Natural killer cell (primary cell): Measurements from ENCODE around the gene BIRC2. TPM values are rescaled to one million over a fixed set of nuclear protein-coding genes. Genes with fewer than 3 reads are reported as not detected.

Experiments used
- ATAC-seq, 3 donors: fragments of 150-1000 bp in 2 of 3; fragments of 200-7000 bp in 1 of 3; cut with Tn5 transposase; 1 replicate in 1 of 3; 2 replicates in 2 of 3; pipeline ENCODE4 v1.10.0; 2021; ENCODE audit warnings: mild to moderate bottlenecking in 2 of 3, moderate library complexity in 2 of 3
- DNase-seq, 2 donors: peaks; one replicate each; pipeline versions ENCODE4 v3.0.0 to v3.0.0-alpha.2; 2013 to 2021; ENCODE audit warnings: mixed read lengths in 1 of 2
- H3K27ac ChIP-seq: one replicate; pipeline ENCODE4 v1.5.1; 2013; ENCODE audit warnings: mild to moderate bottlenecking, low read length
- H3K27me3 ChIP-seq: one replicate; pipeline ENCODE4 v1.6.1; 2013; ENCODE audit warnings: low read length; ENCODE audit not compliant: control insufficient read depth, insufficient read depth
- H3K36me3 ChIP-seq: one replicate; pipeline ENCODE4 v1.6.1; 2013; ENCODE audit warnings: low read length; ENCODE audit not compliant: control insufficient read depth, insufficient read depth
- H3K4me1 ChIP-seq: one replicate; pipeline ENCODE4 v1.6.1; 2013; ENCODE audit warnings: low read length; ENCODE audit not compliant: control insufficient read depth, insufficient read depth
- H3K4me3 ChIP-seq: one replicate; pipeline ENCODE4 v1.5.1; 2013; ENCODE audit warnings: low read length
- H3K9me3 ChIP-seq: one replicate; pipeline ENCODE4 v1.6.1; 2013; ENCODE audit warnings: low read length; ENCODE audit not compliant: control insufficient read depth, insufficient read depth
- H3K27ac Mint-ChIP-seq, 2 donors: one replicate each; pipeline ENCODE4 v1.8.0; 2022; ENCODE audit warnings: mild to moderate bottlenecking in 2 of 2, mixed read lengths in 2 of 2, moderate library complexity in 1 of 2
- H3K27me3 Mint-ChIP-seq, 2 donors: one replicate each; pipeline ENCODE4 v1.8.0; 2022; ENCODE audit warnings: low read depth in 2 of 2, mixed read lengths in 2 of 2
- H3K36me3 Mint-ChIP-seq: one replicate; pipeline ENCODE4 v1.8.0; 2022; ENCODE audit warnings: mixed read lengths
- H3K4me1 Mint-ChIP-seq, 2 donors: one replicate each; pipeline ENCODE4 v1.8.0; 2022; ENCODE audit warnings: mixed read lengths in 2 of 2
- H3K4me3 Mint-ChIP-seq: one replicate; pipeline ENCODE4 v1.8.0; 2022; ENCODE audit warnings: mild to moderate bottlenecking, moderate library complexity, mixed read lengths
- H3K9me3 Mint-ChIP-seq, 2 donors: one replicate each; pipeline ENCODE4 v1.8.0; 2022; ENCODE audit warnings: mixed read lengths in 2 of 2
- WGBS: methylation state at CpG from one replicate; pipeline ENCODE4 v1.1.7; 2013; ENCODE audit warnings: missing lambda C conversion rate; ENCODE audit not compliant: insufficient coverage; 5-methylcytosine and 5-hydroxymethylcytosine counted together
- intact Hi-C: fragments of 100-400 bp; cut with micrococcal nuclease; formaldehyde crosslinking; loops from one replicate; pipeline ENCODE4 v1.14.2; 2022
- total RNA-seq, 4 donors: library from RNA; stranded (reverse); fragments of 120-200 nt in 1 of 4; gene quantifications; one replicate each; pipeline versions ENCODE4 v1.2.3 to v1.2.4, GENCODE V29; 2013 to 2022
- TF ChIP-seq, protein P1 (sequence below): fragments of 200-600 bp; IDR thresholded peaks from one replicate; pipeline ENCODE4 v1.8.0; 2022; ENCODE audit warnings: antibody characterized with exemption

Gene BIRC2
- total RNA-seq, 3 donors from 2014 or later (not counting 1 experiment from before 2014, with no cell fraction given) = 92.2 to 146 (median 111) TPM

- intact Hi-C loops = no loop called here
- H3K4me3 ChIP-seq = no peak overlapping the region
- no peak overlapping the region for H3K27ac ChIP-seq
- peaks cover 29% of the 10 kb centered on the region for H3K36me3 ChIP-seq
- peaks cover 24% of the 10 kb centered on the region for H3K4me1 ChIP-seq
- H3K27ac Mint-ChIP-seq = no peak overlapping the region
- no peaks in the 10 kb centered on the region for H3K9me3 ChIP-seq
- no peaks in the 10 kb centered on the region for H3K9me3 Mint-ChIP-seq
- no peak for DNase-seq
- no peaks in the 10 kb centered on the region for H3K27me3 Mint-ChIP-seq
- peaks cover 24 to 35% of the 10 kb centered on the region in 2 donors for H3K4me1 Mint-ChIP-seq
- H3K4me3 Mint-ChIP-seq = no peak overlapping the region
- no CpG with 5 or more reads among the region's 1 CpG for WGBS
- H3K27me3 ChIP-seq = no peaks in the 10 kb centered on the region
- H3K36me3 Mint-ChIP-seq = no peaks in the 10 kb centered on the region
- TF ChIP-seq, protein P1, sequence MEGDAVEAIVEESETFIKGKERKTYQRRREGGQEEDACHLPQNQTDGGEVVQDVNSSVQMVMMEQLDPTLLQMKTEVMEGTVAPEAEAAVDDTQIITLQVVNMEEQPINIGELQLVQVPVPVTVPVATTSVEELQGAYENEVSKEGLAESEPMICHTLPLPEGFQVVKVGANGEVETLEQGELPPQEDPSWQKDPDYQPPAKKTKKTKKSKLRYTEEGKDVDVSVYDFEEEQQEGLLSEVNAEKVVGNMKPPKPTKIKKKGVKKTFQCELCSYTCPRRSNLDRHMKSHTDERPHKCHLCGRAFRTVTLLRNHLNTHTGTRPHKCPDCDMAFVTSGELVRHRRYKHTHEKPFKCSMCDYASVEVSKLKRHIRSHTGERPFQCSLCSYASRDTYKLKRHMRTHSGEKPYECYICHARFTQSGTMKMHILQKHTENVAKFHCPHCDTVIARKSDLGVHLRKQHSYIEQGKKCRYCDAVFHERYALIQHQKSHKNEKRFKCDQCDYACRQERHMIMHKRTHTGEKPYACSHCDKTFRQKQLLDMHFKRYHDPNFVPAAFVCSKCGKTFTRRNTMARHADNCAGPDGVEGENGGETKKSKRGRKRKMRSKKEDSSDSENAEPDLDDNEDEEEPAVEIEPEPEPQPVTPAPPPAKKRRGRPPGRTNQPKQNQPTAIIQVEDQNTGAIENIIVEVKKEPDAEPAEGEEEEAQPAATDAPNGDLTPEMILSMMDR = no peak
- no peak for ATAC-seq
Measured at GRCh38 chr11:102323542-102324251, 23.3 kb upstream of the BIRC2 start.

- no peak overlapping the region for H3K4me3 Mint-ChIP-seq
- TF ChIP-seq, protein P1 = no peak
- peaks cover 11% of the 10 kb centered on the region for H3K4me1 ChIP-seq
- H3K4me1 Mint-ChIP-seq = peaks cover 14 to 25% of the 10 kb centered on the region in 2 donors
- H3K9me3 ChIP-seq = no peaks in the 10 kb centered on the region
- no peak for ATAC-seq
- H3K27ac Mint-ChIP-seq = no peak overlapping the region
- 100% methylated on average over 2 of the region's 3 CpGs for WGBS
- H3K27me3 Mint-ChIP-seq = no peaks in the 10 kb centered on the region
- intact Hi-C loops = no loop called here
- no peak overlapping the region for H3K27ac ChIP-seq
- DNase-seq = peak in 1 of 2 donors; percentile 37
- H3K36me3 ChIP-seq = peaks cover 41% of the 10 kb centered on the region
- no peaks in the 10 kb centered on the region for H3K27me3 ChIP-seq
- no peaks in the 10 kb centered on the region for H3K9me3 Mint-ChIP-seq
- no peaks in the 10 kb centered on the region for H3K36me3 Mint-ChIP-seq
- no peak overlapping the region for H3K4me3 ChIP-seq
Measured at GRCh38 chr11:102325088-102325487, 21.9 kb upstream of the BIRC2 start.

- Mint-ChIP-seq H3K27ac (no peak overlapping the region), H3K27me3 (no peaks in the 10 kb centered on the region), H3K4me3 (no peak overlapping the region), H3K9me3 (no peaks in the 10 kb centered on the region), H3K4me1 (peaks cover 0 to 4% of the 10 kb centered on the region in 2 donors), H3K36me3 (peaks cover 12% of the 10 kb centered on the region)
- Histone ChIP-seq H3K4me3 (no peak overlapping the region), H3K36me3 (peaks cover 73% of the 10 kb centered on the region), H3K27me3 (no peaks in the 10 kb centered on the region), H3K27ac (no peak overlapping the region), H3K9me3 (no peaks in the 10 kb centered on the region), H3K4me1 (no peaks in the 10 kb centered on the region)
- intact Hi-C loops = no loop called here
- DNase-seq (no peak), ATAC-seq (no peak)
- WGBS = 100% methylated on average over 1 of the region's 1 CpG
- TF ChIP-seq, protein P1 = no peak
Measured at GRCh38 chr11:102328748-102329147, 18.3 kb upstream of the BIRC2 start.

DNA sequence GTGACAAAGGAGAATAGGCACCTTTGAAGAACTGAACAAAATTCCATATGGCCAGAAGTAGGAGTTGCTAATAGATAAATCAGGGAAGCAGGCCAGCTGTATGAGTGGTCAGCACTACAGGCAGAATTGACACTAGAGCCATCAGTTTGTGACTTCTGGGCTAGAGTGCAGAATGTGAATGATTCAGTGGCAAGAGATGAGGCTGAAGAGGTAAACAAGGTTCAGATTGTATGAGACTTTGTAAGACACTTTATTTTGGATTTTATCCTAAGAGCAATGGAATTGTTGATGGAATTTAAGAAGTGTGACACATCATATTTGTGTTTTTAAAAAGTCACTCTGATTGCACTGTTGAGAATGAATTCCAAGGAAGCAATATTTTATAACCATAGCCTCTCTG lies 16.8 kb upstream of the BIRC2 start:
- no peaks in the 10 kb centered on the region for H3K4me1 ChIP-seq
- no peaks in the 10 kb centered on the region for H3K9me3 ChIP-seq
- H3K36me3 ChIP-seq = peaks cover 73% of the 10 kb centered on the region
- Mint-ChIP-seq H3K4me3 (no peak overlapping the region), H3K9me3 (no peaks in the 10 kb centered on the region), H3K36me3 (peaks cover 12% of the 10 kb centered on the region), H3K27me3 (no peaks in the 10 kb centered on the region), H3K4me1 (peaks cover 0 to 4% of the 10 kb centered on the region in 2 donors), H3K27ac (no peak overlapping the region)
- no peaks in the 10 kb centered on the region for H3K27me3 ChIP-seq
- H3K4me3 ChIP-seq = no peak overlapping the region
- ATAC-seq (no peak), DNase-seq (no peak)
- TF ChIP-seq, protein P1 = no peak
- intact Hi-C loops = no loop called here
- no peak overlapping the region for H3K27ac ChIP-seq
